ENCODE data around the gene PIGP. TPM values are rescaled to one million over a fixed set of nuclear protein-coding genes. Genes with fewer than 3 reads are reported as not detected.

PIGP gene
- total RNA-seq, 1 donor from 2014 or later, result 16.1 TPM

GRCh38 chr21:37065561-37066177 is 7.2 kb downstream of the PIGP start:
- DNase-seq (ENCODE audit: low read depth, low spot score), result no peak
- H3K9me3 Mint-ChIP-seq, result no peaks in the 10 kb centered on the region
- H3K27me3 Mint-ChIP-seq (ENCODE audit: low read depth), result no peaks in the 10 kb centered on the region
- H3K4me3 Mint-ChIP-seq, result no peak overlapping the region
- no peak overlapping the region for H3K27ac Mint-ChIP-seq (ENCODE audit: unreplicated experiment)
- TF ChIP-seq, protein P1, sequence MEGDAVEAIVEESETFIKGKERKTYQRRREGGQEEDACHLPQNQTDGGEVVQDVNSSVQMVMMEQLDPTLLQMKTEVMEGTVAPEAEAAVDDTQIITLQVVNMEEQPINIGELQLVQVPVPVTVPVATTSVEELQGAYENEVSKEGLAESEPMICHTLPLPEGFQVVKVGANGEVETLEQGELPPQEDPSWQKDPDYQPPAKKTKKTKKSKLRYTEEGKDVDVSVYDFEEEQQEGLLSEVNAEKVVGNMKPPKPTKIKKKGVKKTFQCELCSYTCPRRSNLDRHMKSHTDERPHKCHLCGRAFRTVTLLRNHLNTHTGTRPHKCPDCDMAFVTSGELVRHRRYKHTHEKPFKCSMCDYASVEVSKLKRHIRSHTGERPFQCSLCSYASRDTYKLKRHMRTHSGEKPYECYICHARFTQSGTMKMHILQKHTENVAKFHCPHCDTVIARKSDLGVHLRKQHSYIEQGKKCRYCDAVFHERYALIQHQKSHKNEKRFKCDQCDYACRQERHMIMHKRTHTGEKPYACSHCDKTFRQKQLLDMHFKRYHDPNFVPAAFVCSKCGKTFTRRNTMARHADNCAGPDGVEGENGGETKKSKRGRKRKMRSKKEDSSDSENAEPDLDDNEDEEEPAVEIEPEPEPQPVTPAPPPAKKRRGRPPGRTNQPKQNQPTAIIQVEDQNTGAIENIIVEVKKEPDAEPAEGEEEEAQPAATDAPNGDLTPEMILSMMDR (conservative IDR thresholded peaks at IDR 0.05), result no peak
- H3K36me3 Mint-ChIP-seq (ENCODE audit: low read depth), result peaks cover 8% of the 10 kb centered on the region
- H3K4me1 Mint-ChIP-seq, result peaks cover 46% of the 10 kb centered on the region

DNA sequence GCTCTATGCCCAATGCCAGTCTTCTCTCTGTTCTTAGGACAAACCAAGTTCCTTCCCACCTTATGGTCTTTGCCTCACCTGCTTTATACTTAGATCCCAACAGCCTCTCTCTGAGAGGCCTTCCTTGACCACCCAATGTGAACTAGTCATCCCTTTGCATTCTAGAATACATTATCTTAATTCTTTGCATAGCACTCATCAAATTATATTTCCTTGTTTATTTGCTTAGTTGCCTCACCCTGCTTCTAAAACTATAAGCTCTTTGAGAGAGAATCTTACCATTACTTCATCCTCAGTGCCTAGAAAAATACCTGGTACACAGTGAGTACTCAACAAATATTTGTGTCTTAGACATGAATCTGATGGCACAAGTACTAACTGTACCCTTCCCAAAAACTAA is 8.0 kb downstream of the PIGP start:
- TF ChIP-seq, protein P1 (conservative IDR thresholded peaks at IDR 0.05), result no peak
- Mint-ChIP-seq H3K27me3 (ENCODE audit: low read depth) (no peaks in the 10 kb centered on the region), H3K27ac (ENCODE audit: unreplicated experiment) (peak overlapping the region; percentile 47), H3K4me1 (peaks cover 46% of the 10 kb centered on the region), H3K36me3 (ENCODE audit: low read depth) (peaks cover 8% of the 10 kb centered on the region), H3K4me3 (peak overlapping the region; percentile 3), H3K9me3 (no peaks in the 10 kb centered on the region)
- DNase-seq (ENCODE audit: low read depth, low spot score), result no peak

GRCh38 chr21:37063433-37063832 is 9.4 kb downstream of the PIGP start:
- peak overlapping the region; percentile 46 for H3K27ac Mint-ChIP-seq (ENCODE audit: unreplicated experiment)
- H3K27me3 Mint-ChIP-seq (ENCODE audit: low read depth), result no peaks in the 10 kb centered on the region
- peaks cover 52% of the 10 kb centered on the region for H3K4me1 Mint-ChIP-seq
- H3K36me3 Mint-ChIP-seq (ENCODE audit: low read depth), result peaks cover 1% of the 10 kb centered on the region
- TF ChIP-seq, protein P1 (conservative IDR thresholded peaks at IDR 0.05), result no peak
- no peaks in the 10 kb centered on the region for H3K9me3 Mint-ChIP-seq
- peak overlapping the region; percentile 29 for H3K4me3 Mint-ChIP-seq
- DNase-seq (ENCODE audit: low read depth, low spot score), result no peak

DNA sequence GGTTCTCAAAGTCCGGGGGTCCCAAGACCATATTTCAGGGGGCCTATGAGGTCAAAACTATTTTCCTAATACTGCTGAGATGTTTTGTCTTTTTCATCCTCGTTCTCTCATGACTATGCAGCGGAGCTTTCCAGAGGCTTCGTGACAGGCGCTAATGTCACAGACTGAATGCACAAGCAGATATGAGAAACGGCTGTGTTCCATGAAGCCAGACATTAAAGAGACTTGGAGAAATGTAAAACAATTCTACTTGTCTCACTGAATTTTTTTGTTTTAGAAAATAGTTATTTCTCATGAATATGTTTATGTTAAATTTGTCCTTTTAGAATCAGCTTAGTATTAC is 10.3 kb downstream of the PIGP start:
- no peaks in the 10 kb centered on the region for H3K9me3 Mint-ChIP-seq
- TF ChIP-seq, protein P1 (conservative IDR thresholded peaks at IDR 0.05), result no peak
- H3K4me1 Mint-ChIP-seq, result peaks cover 59% of the 10 kb centered on the region
- H3K4me3 Mint-ChIP-seq, result no peak overlapping the region
- H3K36me3 Mint-ChIP-seq (ENCODE audit: low read depth), result no peaks in the 10 kb centered on the region
- no peaks in the 10 kb centered on the region for H3K27me3 Mint-ChIP-seq (ENCODE audit: low read depth)
- no peak overlapping the region for H3K27ac Mint-ChIP-seq (ENCODE audit: unreplicated experiment)
- DNase-seq (ENCODE audit: low read depth, low spot score), result no peak

- no peaks in the 10 kb centered on the region for H3K27me3 Mint-ChIP-seq (ENCODE audit: low read depth)
- TF ChIP-seq, protein P1 (conservative IDR thresholded peaks at IDR 0.05), result no peak
- DNase-seq (ENCODE audit: low read depth, low spot score), result no peak
- H3K4me1 Mint-ChIP-seq, result peaks cover 59% of the 10 kb centered on the region
- no peaks in the 10 kb centered on the region for H3K9me3 Mint-ChIP-seq
- H3K4me3 Mint-ChIP-seq, result peak overlapping the region; percentile 7
- H3K36me3 Mint-ChIP-seq (ENCODE audit: low read depth), result no peaks in the 10 kb centered on the region
- H3K27ac Mint-ChIP-seq (ENCODE audit: unreplicated experiment), result no peak overlapping the region
Measured at GRCh38 chr21:37061926-37062592, 10.8 kb downstream of the PIGP start.
